SK-N-SH treated with all-trans-retinoic acid at 6 μM for 48 hours (cell line): ENCODE results near the gene VAT1L.

ENCODE experiments used
- ATAC-seq: fragments of 200-7000 bp; cut with Tn5 transposase; 3 replicates; pipeline ENCODE4 v1.9.1; 2020; ENCODE audit warnings: mild to moderate bottlenecking, moderate library complexity
- ARNTL ChIP-seq: fragments of 450-650 bp; formaldehyde crosslinking; IDR thresholded peaks from 2 replicates; pipeline ENCODE4 v1.5.0; 2020; ENCODE audit warnings: low read depth, mild to moderate bottlenecking, moderate library complexity, borderline replicate concordance
- CSDC2 ChIP-seq: fragments of 250-450 bp; sonication (Bioruptor Pico); IDR thresholded peaks from 2 replicates; pipeline ENCODE4 v1.5.0; 2020; ENCODE audit warnings: mild to moderate bottlenecking, moderate library complexity
- CSRNP3 ChIP-seq: fragments of 250-450 bp; sonication (Bioruptor Pico); IDR thresholded peaks from 2 replicates; pipeline ENCODE4 v1.5.1; 2021; ENCODE audit warnings: mild to moderate bottlenecking, moderate library complexity
- ESRRG ChIP-seq: fragments of 250-450 bp; sonication (Bioruptor Pico); IDR thresholded peaks from 2 replicates; pipeline ENCODE4 v1.6.1; 2021; ENCODE audit warnings: mild to moderate bottlenecking
- GLIS3 ChIP-seq: fragments of 250-450 bp; sonication (Bioruptor Pico); IDR thresholded peaks from 2 replicates; pipeline ENCODE4 v1.5.0; 2020; ENCODE audit warnings: mild to moderate bottlenecking, moderate library complexity
- ISL1 ChIP-seq: fragments of 250-450 bp; sonication (Bioruptor Pico); IDR thresholded peaks from 2 replicates; pipeline ENCODE4 v2.1.2; 2022; ENCODE audit warnings: mild to moderate bottlenecking, moderate library complexity
- OSR1 ChIP-seq: fragments of 250-450 bp; sonication (Bioruptor Pico); IDR thresholded peaks from 2 replicates; pipeline ENCODE4 v1.8.0; 2022; ENCODE audit warnings: moderate library complexity, mild to moderate bottlenecking, inconsistent platforms
- PATZ1 ChIP-seq: fragments of 250-450 bp; sonication (Bioruptor Pico); IDR thresholded peaks from 2 replicates; pipeline ENCODE4 v1.8.0; 2020; ENCODE audit warnings: mild to moderate bottlenecking, moderate library complexity, borderline replicate concordance
- POU6F1 ChIP-seq: fragments of 250-450 bp; sonication (Bioruptor Pico); IDR thresholded peaks from 2 replicates; pipeline ENCODE4 v1.8.0; 2021; ENCODE audit warnings: low read depth, mild to moderate bottlenecking, moderate library complexity, borderline replicate concordance
- PPARA ChIP-seq: fragments of 250-450 bp; sonication (Bioruptor Pico); IDR thresholded peaks from 2 replicates; pipeline ENCODE4 v1.5.0; 2020; ENCODE audit warnings: mild to moderate bottlenecking, borderline replicate concordance
- SNAI2 ChIP-seq: fragments of 250-450 bp; sonication (Bioruptor Pico); IDR thresholded peaks from 2 replicates; pipeline ENCODE4 v1.5.0; 2020; ENCODE audit warnings: mild to moderate bottlenecking, moderate library complexity
- TCF4 ChIP-seq: fragments of 250-450 bp; sonication (Bioruptor Pico); IDR thresholded peaks from 2 replicates; pipeline ENCODE4 v1.8.0; 2021; ENCODE audit warnings: mild to moderate bottlenecking, moderate library complexity, borderline replicate concordance
- TSHZ2 ChIP-seq: fragments of 250-450 bp; sonication (Bioruptor Pico); IDR thresholded peaks from 2 replicates; pipeline ENCODE4 v1.5.0; 2020; ENCODE audit warnings: mild to moderate bottlenecking, moderate library complexity
- ZC3H10 ChIP-seq: fragments of 250-450 bp; sonication (Bioruptor Pico); IDR thresholded peaks from 2 replicates; pipeline ENCODE4 v1.5.1; 2021; ENCODE audit warnings: mild to moderate bottlenecking, moderate library complexity
- ZFP30 ChIP-seq: fragments of 450-650 bp; formaldehyde crosslinking; IDR thresholded peaks from 2 replicates; pipeline ENCODE4 v1.5.0; 2022; ENCODE audit warnings: mild to moderate bottlenecking, moderate library complexity
- ZNF565 ChIP-seq: fragments of 450-650 bp; formaldehyde crosslinking; conservative IDR thresholded peaks from 2 replicates; pipeline ENCODE4 v1.5.0; 2020; ENCODE audit warnings: low read depth, mild to moderate bottlenecking, moderate library complexity
- ZNF70 ChIP-seq: fragments of 450-650 bp; formaldehyde crosslinking; IDR thresholded peaks from 2 replicates; pipeline ENCODE4 v1.5.0; 2020; ENCODE audit warnings: mild to moderate bottlenecking, moderate library complexity
- ZNF8 ChIP-seq: fragments of 450-650 bp; formaldehyde crosslinking; IDR thresholded peaks from 2 replicates; pipeline ENCODE4 v1.5.0; 2020; ENCODE audit warnings: mild to moderate bottlenecking, moderate library complexity

VAT1L gene

GRCh38 chr16:78001451-78002025, 213.2 kb downstream of the VAT1L start:
- ATAC-seq = no peak
- no peak for TF ChIP-seq ARNTL
- TF ChIP-seq ZNF8 = no peak
- no peak for TF ChIP-seq CSDC2 (CRISPR knock-in tag)
- no peak for TF ChIP-seq TSHZ2 (CRISPR knock-in tag)
- no peak for TF ChIP-seq ESRRG
- no peak for TF ChIP-seq SNAI2
- TF ChIP-seq POU6F1 (CRISPR knock-in tag) = no peak
- no peak for TF ChIP-seq PPARA (CRISPR knock-in tag)
- TF ChIP-seq ZNF565 (CRISPR knock-in tag) = no peak
- no peak for TF ChIP-seq TCF4 (CRISPR knock-in tag)

- TF ChIP-seq TSHZ2 (CRISPR knock-in tag) (peak; percentile 59; the same call in 1 of the 2 replicates), PPARA (CRISPR knock-in tag) (no peak)
- ATAC-seq = peak; percentile 98
Measured at GRCh38 chr16:78002915-78003538, 214.7 kb downstream of the VAT1L start.

GRCh38 chr16:78004517-78004916, 216.2 kb downstream of the VAT1L start:
- TF ChIP-seq ZNF8 (no peak), CSRNP3 (CRISPR knock-in tag) (no peak), GLIS3 (CRISPR knock-in tag) (no peak), CSDC2 (CRISPR knock-in tag) (no peak), PATZ1 (CRISPR knock-in tag) (no peak), SNAI2 (no peak), ISL1 (CRISPR knock-in tag) (no peak), ZFP30 (CRISPR knock-in tag) (no peak)
- TF ChIP-seq, all 23 proteins: peak for 0
- no peak for ATAC-seq

- ATAC-seq = no peak
- TF ChIP-seq ESRRG (no peak), PATZ1 (CRISPR knock-in tag) (no peak), ZNF70 (CRISPR knock-in tag) (no peak), PPARA (CRISPR knock-in tag) (no peak), GLIS3 (CRISPR knock-in tag) (no peak), ZNF565 (CRISPR knock-in tag) (no peak), ZC3H10 (CRISPR knock-in tag) (no peak), ZNF8 (no peak), OSR1 (CRISPR knock-in tag) (no peak), CSRNP3 (CRISPR knock-in tag) (no peak), CSDC2 (CRISPR knock-in tag) (no peak)
Measured at GRCh38 chr16:78005881-78006280, 217.5 kb downstream of the VAT1L start.
